Measurements from ENCODE around the gene GCNT2.

Gene GCNT2

GRCh38 chr6:10495029-10495428 is 26.1 kb upstream of the GCNT2 start:
- TF ChIP-seq ZNF274 (IDR thresholded peaks at IDR 0.05; ENCODE audit: low read depth, low read length) (no peak), SUZ12 (IDR thresholded peaks at IDR 0.05; ENCODE audit: extremely low read depth, insufficient read depth, insufficient read length) (no peak), YY1 (IDR thresholded peaks at IDR 0.05; ENCODE audit: insufficient read depth, insufficient read length) (no peak)
- no peak overlapping the region for H3K4me3 ChIP-seq (ENCODE audit: insufficient read length, low read depth)
- no peaks in the 10 kb centered on the region for H3K27me3 ChIP-seq (ENCODE audit: insufficient read depth, insufficient read length)
- peaks cover 4% of the 10 kb centered on the region; the same call in 1 of the 2 replicates for H3K9me3 ChIP-seq (ENCODE audit: insufficient read depth, low read length)
- H3K36me3 ChIP-seq (ENCODE audit: insufficient read depth, insufficient read length, low read length): no peaks in the 10 kb centered on the region
- no peak overlapping the region for H3K9ac ChIP-seq (ENCODE audit: insufficient read length, low read depth)
- no peak for DNase-seq (ENCODE audit: low read depth, low spot score)
- no peaks in the 10 kb centered on the region for H3K4me1 ChIP-seq (ENCODE audit: insufficient read depth, insufficient read length)

DNA sequence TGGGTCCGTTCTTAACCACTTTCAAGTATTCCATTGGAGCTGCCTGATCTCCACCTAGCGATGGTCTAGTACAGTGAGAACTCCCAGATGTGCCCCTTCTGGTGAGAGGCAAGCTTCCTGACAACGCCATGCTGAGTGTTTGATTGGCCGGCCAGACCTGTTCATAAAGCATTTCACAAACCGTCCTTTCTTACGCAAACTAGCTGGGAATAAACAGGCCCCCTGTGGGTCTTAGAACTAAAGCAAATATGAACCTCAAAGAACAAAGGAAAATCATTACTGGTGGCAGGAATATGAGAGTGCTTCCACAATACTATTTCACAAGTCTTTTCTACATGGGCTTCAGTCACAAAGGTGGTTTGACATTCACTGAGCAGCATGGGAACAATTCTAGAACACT is 15.6 kb upstream of the GCNT2 start:
- H3K36me3 ChIP-seq (ENCODE audit: insufficient read depth, insufficient read length, low read length): no peaks in the 10 kb centered on the region
- no peaks in the 10 kb centered on the region for H3K27me3 ChIP-seq (ENCODE audit: insufficient read depth, insufficient read length)
- no peak for TF ChIP-seq YY1 (IDR thresholded peaks at IDR 0.05; ENCODE audit: insufficient read depth, insufficient read length)
- TF ChIP-seq SUZ12 (IDR thresholded peaks at IDR 0.05; ENCODE audit: extremely low read depth, insufficient read depth, insufficient read length): no peak
- TF ChIP-seq ZNF274 (IDR thresholded peaks at IDR 0.05; ENCODE audit: low read depth, low read length): no peak
- DNase-seq (ENCODE audit: low read depth, low spot score): no peak
- H3K4me3 ChIP-seq (ENCODE audit: insufficient read length, low read depth): no peak overlapping the region
- H3K4me1 ChIP-seq (ENCODE audit: insufficient read depth, insufficient read length): no peaks in the 10 kb centered on the region
- no peaks in the 10 kb centered on the region for H3K9me3 ChIP-seq (ENCODE audit: insufficient read depth, low read length)
- H3K9ac ChIP-seq (ENCODE audit: insufficient read length, low read depth): no peak overlapping the region

DNA sequence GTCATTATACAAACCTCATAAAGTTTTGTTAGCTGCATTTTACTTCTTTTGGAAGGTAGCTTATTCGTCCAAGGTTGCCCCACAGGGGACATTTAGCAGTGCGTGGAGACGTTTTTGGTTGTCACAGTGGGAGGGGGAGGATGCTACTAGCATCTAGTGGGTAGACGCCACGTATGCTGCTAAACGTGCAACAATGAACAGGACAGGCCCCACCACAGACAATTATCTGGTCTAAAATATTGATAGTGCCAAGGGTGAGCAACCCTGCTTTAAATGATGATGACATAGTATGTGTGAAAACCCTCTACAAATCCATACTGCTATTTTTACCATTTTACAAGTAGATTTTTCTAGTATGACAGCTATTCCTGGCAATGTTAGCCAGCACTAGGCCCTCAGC is 13.9 kb upstream of the GCNT2 start:
- Histone ChIP-seq H3K4me1 (ENCODE audit: insufficient read depth, insufficient read length) (no peaks in the 10 kb centered on the region), H3K27me3 (ENCODE audit: insufficient read depth, insufficient read length) (no peaks in the 10 kb centered on the region), H3K9ac (ENCODE audit: insufficient read length, low read depth) (no peak overlapping the region), H3K4me3 (ENCODE audit: insufficient read length, low read depth) (no peak overlapping the region), H3K9me3 (ENCODE audit: insufficient read depth, low read length) (no peaks in the 10 kb centered on the region), H3K36me3 (ENCODE audit: insufficient read depth, insufficient read length, low read length) (no peaks in the 10 kb centered on the region)
- no peak for DNase-seq (ENCODE audit: low read depth, low spot score)
- TF ChIP-seq SUZ12 (IDR thresholded peaks at IDR 0.05; ENCODE audit: extremely low read depth, insufficient read depth, insufficient read length): no peak
- TF ChIP-seq ZNF274 (IDR thresholded peaks at IDR 0.05; ENCODE audit: low read depth, low read length): no peak
- no peak for TF ChIP-seq YY1 (IDR thresholded peaks at IDR 0.05; ENCODE audit: insufficient read depth, insufficient read length)

- Histone ChIP-seq H3K36me3 (ENCODE audit: insufficient read depth, insufficient read length, low read length) (no peaks in the 10 kb centered on the region), H3K9me3 (ENCODE audit: insufficient read depth, low read length) (no peaks in the 10 kb centered on the region)
Observed at GRCh38 chr6:10507715-10508114, 13.4 kb upstream of the GCNT2 start.

GRCh38 chr6:10510592-10511367 is 10.4 kb upstream of the GCNT2 start:
- DNase-seq (ENCODE audit: low read depth, low spot score): peak; percentile 52
- Histone ChIP-seq H3K36me3 (ENCODE audit: insufficient read depth, insufficient read length, low read length) (no peaks in the 10 kb centered on the region), H3K4me3 (ENCODE audit: insufficient read length, low read depth) (no peak overlapping the region), H3K4me1 (ENCODE audit: insufficient read depth, insufficient read length) (no peaks in the 10 kb centered on the region), H3K9me3 (ENCODE audit: insufficient read depth, low read length) (no peaks in the 10 kb centered on the region), H3K9ac (ENCODE audit: insufficient read length, low read depth) (no peak overlapping the region), H3K27me3 (ENCODE audit: insufficient read depth, insufficient read length) (no peaks in the 10 kb centered on the region)
- TF ChIP-seq SUZ12 (IDR thresholded peaks at IDR 0.05; ENCODE audit: extremely low read depth, insufficient read depth, insufficient read length) (no peak), YY1 (IDR thresholded peaks at IDR 0.05; ENCODE audit: insufficient read depth, insufficient read length) (no peak)

More at GRCh38 chr6:10507715-10508114, 13.4 kb upstream of the GCNT2 start:
- no peaks in the 10 kb centered on the region for H3K27me3 ChIP-seq (ENCODE audit: insufficient read depth, insufficient read length)
- no peaks in the 10 kb centered on the region for H3K4me1 ChIP-seq (ENCODE audit: insufficient read depth, insufficient read length)
- no peak overlapping the region for H3K9ac ChIP-seq (ENCODE audit: insufficient read length, low read depth)
- H3K4me3 ChIP-seq (ENCODE audit: insufficient read length, low read depth): no peak overlapping the region
- no peak for DNase-seq (ENCODE audit: low read depth, low spot score)
- TF ChIP-seq ZNF274 (IDR thresholded peaks at IDR 0.05; ENCODE audit: low read depth, low read length): no peak

DNA sequence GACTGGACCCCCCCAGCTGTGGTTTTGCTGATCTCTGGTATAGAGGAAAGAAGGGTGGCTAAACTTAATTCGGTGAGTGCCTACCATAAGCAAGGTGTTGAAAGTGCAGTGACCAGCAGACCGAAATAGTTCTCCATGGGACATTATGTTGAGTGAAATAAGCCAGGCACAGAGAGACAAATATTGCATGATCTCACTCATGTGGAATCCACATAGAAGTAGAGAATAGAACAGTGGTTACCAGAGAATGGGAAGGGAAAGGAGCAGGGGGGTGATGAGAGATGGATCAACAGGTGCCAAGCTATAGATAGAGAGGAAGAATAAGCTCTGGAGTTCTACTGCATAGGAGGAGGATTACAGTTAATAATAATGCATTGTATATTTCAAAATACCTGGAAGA is 9.7 kb upstream of the GCNT2 start:
- no peak overlapping the region for H3K4me3 ChIP-seq (ENCODE audit: insufficient read length, low read depth)
- DNase-seq (ENCODE audit: low read depth, low spot score): no peak
- no peaks in the 10 kb centered on the region for H3K9me3 ChIP-seq (ENCODE audit: insufficient read depth, low read length)
- no peaks in the 10 kb centered on the region for H3K36me3 ChIP-seq (ENCODE audit: insufficient read depth, insufficient read length, low read length)
- no peak for TF ChIP-seq SUZ12 (IDR thresholded peaks at IDR 0.05; ENCODE audit: extremely low read depth, insufficient read depth, insufficient read length)
- TF ChIP-seq ZNF274 (IDR thresholded peaks at IDR 0.05; ENCODE audit: low read depth, low read length): no peak
- TF ChIP-seq YY1 (IDR thresholded peaks at IDR 0.05; ENCODE audit: insufficient read depth, insufficient read length): no peak
- H3K9ac ChIP-seq (ENCODE audit: insufficient read length, low read depth): no peak overlapping the region
- H3K27me3 ChIP-seq (ENCODE audit: insufficient read depth, insufficient read length): no peaks in the 10 kb centered on the region
- no peaks in the 10 kb centered on the region for H3K4me1 ChIP-seq (ENCODE audit: insufficient read depth, insufficient read length)

- H3K4me1 ChIP-seq (ENCODE audit: insufficient read depth, insufficient read length): no peaks in the 10 kb centered on the region
- DNase-seq (ENCODE audit: low read depth, low spot score): no peak
- no peaks in the 10 kb centered on the region for H3K27me3 ChIP-seq (ENCODE audit: insufficient read depth, insufficient read length)
- H3K9ac ChIP-seq (ENCODE audit: insufficient read length, low read depth): no peak overlapping the region
- H3K36me3 ChIP-seq (ENCODE audit: insufficient read depth, insufficient read length, low read length): no peaks in the 10 kb centered on the region
- TF ChIP-seq YY1 (IDR thresholded peaks at IDR 0.05; ENCODE audit: insufficient read depth, insufficient read length) (no peak), SUZ12 (IDR thresholded peaks at IDR 0.05; ENCODE audit: extremely low read depth, insufficient read depth, insufficient read length) (no peak), ZNF274 (IDR thresholded peaks at IDR 0.05; ENCODE audit: low read depth, low read length) (no peak)
- H3K4me3 ChIP-seq (ENCODE audit: insufficient read length, low read depth): no peak overlapping the region
- H3K9me3 ChIP-seq (ENCODE audit: insufficient read depth, low read length): no peaks in the 10 kb centered on the region
Observed at GRCh38 chr6:10513544-10513943, 7.6 kb upstream of the GCNT2 start.
